HG02763 (cell line): ENCODE data around the gene YIPF3.
"Not testable (repeated sequence)": the region's sequence is repeated elsewhere in the genome, so short reads cannot be mapped to it uniquely, and the experiment has no call there.

Experiments
- ATAC-seq: cut with Tn5 transposase; IDR thresholded peaks from one replicate; pipeline ENCODE4 v1.9.1; 2021; ENCODE audit warnings: mild to moderate bottlenecking, moderate library complexity; ENCODE audit not compliant: unreplicated experiment

The YIPF3 gene

DNA sequence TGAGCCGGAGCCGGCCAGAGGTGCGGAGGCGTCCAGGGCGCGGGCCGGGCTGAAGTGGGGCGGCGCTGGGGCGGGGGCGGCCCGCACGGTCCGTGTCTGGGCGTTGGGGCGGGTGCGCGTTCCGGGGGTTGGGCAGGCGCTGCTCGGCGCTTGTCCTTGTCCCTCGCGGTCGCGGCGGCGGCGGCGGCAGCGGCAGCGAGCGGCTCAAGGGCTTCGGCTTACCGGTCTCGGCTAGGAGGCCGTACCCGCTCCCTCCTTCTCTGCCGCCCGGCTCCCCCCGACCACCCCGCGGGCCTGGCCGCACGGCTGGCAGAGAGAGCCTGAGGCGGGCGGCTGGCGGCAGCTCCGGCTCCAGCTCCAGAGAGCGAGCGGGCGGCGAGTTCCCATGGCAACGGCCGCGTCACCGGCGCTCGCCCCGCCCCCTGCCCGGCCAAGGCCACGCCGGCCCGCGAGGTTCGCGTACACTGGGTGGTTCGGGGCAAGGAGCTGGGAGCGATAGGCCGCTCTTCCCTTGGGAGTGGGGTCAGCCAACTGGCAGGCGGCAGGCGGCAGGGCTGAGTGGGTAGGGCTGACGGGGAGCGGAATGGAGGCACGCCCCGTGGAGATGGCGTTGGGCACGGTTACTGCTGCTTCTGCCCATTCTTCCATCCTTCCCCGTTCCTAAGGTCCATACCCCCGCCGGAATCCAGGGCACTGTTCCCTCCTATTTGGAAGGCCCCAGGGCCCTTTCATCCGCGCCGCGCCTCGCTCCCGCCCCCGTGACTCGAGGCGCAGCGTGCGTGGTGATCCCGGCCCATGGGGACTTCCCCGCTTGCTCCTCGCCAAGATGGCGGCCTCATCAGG, 6.5 kb downstream of the YIPF3 start, which contains the start of gene LRRC73:
Gene LRRC73, minus strand, starts transcription at position 363 of the 843 bp plus-strand sequence. CDS start 561 bp downstream, outside the sequence.
- ATAC-seq: peak; percentile 55

DNA sequence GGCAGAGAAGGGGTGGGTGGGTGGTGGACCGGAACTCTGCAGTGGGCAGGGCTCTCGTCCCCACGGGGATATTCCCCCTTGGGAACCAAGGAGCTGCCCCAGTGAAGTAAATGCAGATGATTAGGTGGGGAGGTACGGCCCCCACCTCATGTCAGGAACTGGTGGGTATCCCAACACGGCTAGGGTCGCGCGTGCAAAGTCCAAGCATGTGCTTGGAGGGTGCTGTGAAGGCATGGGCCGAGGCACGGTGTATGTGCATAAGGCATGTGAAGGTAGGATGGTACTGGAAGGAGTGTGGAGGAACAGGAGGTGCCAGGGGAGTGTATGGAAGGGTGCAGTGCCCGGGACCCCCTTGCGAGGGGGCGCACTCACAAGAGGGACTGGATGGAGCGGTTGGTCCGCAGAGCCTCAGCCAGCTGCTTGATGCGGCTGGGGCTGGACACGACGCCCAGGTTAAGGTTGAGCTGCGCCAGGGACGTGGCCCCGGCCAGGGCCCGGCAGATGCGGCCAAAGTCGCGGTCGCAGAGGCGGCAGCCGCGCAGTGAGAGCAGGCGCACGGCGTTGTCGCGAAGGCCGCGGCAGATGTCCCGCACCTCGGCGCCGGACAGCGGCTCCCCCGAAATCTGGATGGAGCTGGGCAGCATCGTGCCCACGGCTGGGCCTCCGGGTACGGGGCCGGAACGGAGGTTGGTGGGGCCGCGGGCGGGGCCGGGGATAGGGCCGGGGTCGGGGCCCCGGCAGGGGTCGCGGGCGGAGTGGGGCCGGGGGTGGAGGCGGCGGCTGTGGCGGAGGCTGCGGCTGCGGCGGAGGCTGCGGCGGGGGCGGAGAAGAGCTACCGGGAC, 7.4 kb downstream of the YIPF3 start:
- ATAC-seq: peak; percentile 2

DNA sequence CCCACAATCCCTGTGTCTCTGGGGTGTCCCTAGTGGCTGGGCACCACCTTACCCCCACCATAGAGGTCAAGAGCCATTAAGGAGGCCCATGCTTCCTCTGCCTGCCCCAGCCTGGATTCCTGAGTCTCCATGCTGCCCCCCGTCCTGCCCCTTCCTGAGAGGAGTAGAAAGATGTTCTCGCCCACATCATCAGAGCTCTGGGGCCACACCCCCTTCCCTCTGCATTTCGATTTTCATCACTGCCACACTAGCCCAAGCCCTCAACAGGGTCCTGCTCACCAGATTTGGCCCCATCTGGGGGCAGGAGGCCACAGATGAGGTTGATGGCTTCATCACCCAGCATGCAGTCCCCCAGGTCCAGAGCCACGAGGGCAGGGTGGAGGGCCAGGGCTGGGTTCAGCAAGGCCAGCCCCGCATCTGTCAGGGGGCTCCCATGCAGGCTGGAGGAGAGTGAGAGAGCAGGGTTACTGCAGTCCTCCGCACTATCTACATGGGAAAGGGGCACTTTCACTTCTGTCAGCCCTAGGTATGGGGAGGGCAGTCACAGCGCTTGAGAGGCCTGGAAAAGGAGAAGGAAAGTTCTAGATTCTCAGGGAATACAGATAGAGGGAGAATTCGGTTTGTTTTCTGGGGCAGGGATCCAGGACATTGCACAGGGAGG, 8.1 kb downstream of the YIPF3 start:
- no peak for ATAC-seq

DNA sequence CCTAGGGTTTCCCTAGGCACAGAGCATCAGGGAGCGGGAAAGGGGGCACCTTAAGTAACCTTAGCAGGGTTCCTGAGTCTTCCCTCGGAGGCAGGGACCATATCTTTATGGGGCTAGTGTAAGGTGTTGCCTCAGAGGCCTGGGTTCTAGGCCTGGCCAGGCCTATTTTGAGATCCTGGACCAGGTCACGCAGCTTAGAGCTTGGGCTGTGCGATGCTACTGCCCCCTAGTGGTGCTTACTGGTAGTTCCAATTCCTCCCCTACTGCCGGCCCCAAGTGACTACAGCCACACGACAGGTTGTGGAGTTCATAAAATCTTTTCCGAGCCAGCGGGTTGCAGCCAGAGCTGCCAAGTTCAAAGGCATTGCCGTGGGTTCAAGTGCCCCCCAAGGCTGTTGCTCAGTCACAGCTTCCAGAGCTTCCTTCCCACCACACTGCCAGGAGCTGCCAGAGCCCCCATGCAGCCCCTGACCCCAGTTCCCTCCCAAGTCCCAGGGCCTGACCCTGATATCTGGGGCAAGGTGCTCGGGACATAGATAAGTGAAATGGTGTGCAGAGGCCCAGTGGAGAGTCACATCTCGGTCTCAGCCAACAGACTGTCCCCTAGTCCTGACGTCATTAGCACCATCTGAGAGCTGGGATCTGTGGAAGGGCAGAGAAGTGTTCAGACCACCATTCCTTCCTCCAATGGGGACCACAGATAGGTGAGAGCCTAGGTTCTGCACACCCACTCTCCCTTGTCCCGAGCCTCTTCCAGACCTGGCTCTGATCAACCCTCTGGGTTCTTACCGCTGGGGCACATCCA, 9.9 kb downstream of the YIPF3 start:
- ATAC-seq: no peak

DNA sequence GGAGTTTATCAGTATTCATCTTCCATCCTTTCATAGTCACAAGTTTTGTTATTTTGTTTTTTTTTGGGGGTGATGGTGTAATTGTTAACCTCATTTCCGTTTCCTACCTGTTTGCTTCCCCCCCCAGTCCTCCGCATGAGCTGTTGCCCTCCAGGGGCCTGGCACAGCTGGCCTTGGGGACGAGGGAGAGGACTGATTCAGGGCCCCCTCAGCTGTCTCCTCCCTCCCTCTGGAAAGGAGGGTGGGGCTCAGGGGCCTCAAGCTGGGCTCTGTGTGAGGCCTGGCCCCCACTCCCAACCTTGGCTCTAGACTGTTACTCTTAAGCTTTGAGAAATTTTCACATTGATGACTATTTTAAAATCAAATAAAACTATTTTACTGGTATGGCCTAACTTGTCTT, 10.6 kb downstream of the YIPF3 start:
- ATAC-seq: no peak

DNA sequence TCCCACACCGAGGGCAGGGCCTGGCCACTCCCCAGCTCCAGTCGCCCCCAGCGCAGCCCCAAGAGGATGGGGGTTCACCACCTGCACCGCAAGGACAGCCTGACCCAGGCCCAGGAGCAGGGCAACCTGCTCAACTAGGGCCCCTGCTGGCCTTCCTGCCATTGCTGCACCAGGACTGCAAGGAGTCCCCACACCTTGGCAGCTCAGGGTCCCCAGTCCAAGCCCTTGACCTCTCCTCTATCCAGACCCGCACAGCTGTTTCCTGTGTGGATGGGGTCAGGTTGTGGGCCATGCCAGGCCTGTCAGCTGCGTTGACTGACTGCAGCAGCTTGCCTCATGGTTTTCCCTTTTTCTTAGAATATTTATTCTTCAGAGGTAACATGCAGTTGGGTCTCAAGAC, 11.0 kb downstream of the YIPF3 start:
- no peak for ATAC-seq

DNA sequence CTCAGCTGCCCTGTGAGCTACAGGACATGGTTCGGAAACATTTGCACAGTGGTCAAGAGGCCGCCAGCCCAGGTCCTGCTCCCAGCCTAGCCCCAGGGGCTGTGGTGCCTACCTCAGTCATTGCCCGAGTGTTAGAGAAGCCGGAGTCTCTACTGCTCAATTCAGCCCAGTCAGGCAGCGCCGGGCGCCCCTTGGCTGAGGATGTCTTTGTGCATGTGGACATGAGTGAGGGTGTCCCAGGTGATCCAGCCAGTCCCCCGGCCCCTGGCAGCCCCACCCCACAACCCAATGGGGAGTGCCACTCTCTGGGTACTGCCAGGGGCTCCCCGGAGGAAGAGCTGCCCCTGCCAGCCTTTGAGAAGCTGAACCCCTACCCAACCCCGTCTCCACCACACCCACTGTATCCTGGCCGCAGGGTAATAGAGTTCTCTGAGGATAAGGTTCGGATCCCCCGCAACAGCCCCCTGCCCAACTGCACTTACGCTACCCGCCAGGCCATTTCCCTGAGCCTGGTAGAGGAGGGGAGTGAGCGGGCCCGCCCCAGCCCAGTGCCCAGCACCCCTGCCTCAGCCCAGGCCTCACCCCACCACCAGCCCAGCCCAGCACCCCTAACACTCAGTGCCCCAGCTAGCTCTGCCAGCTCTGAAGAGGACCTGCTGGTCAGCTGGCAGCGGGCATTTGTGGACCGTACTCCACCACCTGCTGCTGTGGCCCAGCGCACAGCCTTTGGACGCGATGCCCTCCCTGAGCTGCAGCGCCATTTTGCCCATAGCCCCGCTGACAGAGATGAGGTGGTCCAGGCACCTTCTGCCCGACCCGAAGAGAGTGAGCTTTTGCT, 11.8 kb downstream of the YIPF3 start:
- ATAC-seq: no peak

DNA sequence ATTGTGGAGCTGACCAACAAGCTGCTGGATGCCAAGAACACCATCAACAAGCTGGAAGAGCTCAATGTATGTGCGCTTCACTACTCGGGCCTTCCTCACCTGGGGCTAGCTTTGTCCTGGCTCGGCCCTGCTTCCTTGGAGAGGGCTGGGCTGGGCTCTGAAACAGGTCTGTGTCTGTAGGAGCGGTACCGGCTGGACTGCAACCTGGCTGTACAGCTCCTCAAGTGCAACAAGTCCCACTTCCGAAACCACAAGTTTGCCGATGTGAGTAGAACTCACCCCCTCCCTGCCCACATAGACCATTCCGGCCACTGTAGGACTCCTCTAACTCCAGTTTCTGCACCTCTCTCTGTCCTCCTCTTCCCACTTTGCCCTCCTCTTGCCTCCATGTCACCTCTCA, 13.3 kb downstream of the YIPF3 start:
- ATAC-seq: no peak

DNA sequence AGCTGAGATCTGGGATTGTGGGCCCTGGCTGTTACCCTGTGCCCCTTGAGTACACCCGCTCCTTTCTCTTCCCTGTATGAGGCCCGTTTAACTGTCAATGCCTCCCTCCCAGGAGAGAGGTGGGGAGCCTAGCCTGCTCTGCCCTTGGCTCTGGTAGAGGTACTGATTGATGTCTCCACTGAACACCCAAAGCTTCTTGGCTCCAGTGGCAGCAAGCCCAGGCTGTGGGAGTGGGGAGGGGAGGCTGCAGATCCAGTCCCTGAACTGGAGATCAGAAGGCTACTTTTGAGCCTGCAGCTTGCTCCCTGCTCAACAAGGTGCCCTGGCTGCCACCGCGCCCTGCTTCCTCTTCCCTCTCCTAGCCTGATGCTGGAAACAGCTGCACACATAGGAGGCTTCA, 14.1 kb downstream of the YIPF3 start:
- ATAC-seq: no peak

DNA sequence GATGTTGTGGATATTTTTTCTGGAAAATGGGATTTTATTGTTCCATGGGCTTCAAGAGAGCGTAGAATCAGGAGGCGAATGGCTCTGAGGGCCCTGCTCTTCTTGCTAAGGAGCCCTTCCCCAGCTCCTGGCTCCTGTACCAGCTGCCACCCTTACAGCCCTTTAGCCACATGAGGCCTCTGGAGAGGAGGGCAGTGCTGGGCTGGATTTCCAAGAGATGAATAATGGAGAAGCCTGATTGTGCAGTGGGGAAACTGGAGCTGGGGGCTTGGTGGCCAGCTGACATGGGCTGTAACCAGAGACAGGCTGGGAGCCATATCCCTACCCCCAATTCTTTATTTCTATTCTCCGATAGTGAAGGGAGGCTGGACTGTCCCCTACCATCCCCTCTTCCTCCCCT, 15.8 kb downstream of the YIPF3 start:
- no peak for ATAC-seq

DNA sequence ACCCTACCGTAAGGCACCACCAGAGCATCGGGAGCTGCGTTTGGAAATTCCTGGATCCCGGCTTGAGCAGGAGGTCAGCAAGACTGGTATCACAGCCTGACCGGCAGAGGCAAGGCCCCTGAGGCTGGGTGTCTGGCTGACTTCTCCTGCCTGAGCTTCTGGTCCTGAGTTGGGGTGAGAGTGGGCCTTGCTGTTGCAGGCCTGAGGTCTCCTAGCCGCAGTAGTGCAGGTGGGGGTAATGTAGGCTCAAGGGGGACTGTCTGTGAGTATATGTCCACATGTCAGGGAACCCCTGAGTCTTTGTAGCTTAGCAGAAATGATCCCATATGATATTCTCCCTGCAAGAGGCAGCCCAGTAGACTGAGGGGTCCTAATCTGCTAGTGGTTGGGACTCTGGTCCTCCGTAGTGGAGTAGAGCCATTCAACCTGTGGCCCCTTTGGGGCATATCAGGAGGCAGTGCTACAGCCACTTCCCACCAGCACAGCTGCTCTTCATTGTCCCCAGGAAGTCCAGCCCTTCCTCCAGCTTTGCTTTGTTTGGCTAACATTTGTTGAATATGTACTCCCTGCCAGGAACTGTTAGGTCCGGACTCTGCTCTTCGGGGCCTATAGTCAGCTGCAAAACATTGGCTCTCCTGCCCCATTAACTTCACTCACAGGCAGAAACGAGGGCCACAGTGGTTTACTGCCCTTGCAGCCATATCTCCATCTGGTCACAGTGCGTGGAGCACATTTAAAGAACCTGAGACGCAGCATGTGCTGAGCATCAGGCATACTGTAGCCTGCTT, 17.5 kb downstream of the YIPF3 start:
- ATAC-seq: no peak

DNA sequence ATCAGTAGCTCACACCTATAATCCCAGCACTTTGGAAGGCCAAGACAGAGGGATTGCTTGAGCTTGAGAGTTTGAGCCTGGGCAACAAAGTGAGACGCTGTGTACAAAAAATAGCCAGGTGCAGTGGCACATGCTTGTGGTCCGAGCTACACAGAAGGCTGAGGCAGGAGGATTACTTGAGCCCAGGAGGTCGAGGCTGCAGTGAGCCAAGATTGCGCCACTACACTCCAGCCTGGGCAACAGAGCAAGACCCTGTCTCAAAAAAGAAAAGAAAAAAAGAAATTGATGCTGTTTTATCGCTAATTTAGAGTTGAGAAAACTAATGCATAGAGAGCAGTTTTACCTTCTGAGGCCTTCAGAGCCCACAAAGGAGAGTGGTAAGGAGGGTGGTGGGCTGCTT, 18.4 kb downstream of the YIPF3 start:
- ATAC-seq: not testable (repeated sequence)

DNA sequence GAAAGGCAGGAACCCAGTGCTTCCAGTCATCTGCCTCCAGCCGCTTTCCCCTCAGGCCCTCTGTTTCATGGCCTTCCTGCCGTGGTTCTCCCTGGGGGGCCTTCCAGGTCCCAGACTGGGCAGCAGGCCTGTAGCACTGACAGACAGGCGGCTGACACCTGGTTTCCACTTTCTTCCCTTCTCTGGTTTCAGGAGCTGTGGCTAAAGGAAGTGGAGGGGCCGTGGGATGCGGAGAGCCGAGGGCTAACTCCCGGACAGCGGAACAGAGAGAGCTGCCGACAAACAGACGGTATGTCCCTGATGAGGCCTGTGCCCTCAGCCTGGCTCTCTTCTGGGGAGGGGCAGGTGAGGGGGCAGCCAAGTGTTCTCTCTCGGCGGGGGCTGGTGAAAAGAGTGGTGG, 19.0 kb downstream of the YIPF3 start:
- ATAC-seq: no peak

DNA sequence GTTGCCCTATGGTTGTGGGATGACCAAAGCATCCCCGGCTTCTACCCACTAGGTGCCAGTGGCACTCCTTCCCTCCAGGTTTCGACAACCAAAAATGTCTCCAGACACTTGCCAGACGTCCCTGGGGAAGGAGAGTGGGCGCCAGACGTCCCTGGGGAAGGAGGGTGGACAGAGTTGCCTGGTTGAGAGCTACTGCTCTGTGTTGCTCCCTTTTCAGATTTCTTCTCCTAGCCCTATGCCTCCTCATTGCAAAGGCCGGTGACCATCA, 19.7 kb downstream of the YIPF3 start:
- ATAC-seq: no peak

DNA sequence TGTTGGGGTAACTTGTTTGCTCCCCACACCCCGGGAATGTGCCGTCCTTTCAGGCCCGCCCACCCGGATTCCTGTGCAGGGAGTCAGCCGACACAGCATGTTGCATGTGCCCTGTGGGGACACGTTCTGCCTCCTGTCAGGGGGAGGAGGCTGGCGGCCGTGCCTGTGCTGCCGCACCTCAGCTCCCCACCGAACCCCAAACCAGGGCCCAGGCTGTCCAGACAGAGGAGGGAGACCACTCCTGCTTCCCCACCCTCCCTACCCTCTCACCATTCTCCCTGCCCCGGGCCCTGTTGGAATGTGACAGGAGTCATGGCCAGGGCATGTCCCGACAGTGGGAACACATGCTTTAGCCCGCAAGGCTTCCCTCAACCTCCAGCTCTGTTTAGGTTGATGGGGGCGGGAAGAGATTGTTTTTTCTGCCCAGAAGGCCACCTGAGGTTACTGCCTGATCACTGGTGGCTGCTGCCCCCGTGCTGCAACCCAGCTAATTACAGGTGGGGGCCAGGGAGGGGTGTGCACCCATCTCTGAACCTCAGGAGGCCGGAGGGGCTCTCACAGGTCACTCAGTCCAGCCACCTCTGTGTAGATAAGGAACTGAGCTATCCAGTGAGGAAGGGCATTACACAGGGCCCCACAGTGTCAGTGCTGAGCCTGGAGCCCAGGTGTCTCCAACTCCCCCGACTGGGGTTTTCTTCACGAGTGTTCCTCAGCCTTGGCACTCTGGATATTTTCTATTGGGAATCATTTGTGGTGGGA, 20.2 kb downstream of the YIPF3 start:
- no peak for ATAC-seq

DNA sequence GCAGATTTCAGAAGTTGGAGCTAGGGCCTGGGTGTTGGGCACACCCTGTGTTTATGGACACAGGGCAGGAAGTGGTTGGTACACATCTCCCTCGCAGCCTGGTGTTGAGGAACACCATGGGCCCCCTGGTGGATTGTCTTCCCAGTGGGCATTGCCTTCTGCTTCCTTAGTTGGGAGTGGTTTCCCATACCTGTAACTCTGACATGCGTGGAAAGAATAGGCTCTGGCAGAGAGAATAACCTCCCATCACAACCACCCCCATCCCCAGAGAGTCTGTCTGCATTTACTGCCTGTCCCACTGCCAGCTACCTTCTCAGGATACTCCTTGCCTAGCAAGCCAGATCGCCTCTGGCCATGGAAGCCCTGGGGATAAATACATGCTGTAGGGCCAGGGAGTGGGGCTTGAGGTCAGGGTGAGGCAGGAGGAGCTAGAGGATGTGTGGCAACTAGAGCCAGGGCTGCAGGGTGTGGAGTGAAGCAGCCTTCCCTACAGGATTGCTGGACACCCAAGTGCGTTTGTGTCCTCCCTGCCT, 21.3 kb downstream of the YIPF3 start:
- no peak for ATAC-seq

DNA sequence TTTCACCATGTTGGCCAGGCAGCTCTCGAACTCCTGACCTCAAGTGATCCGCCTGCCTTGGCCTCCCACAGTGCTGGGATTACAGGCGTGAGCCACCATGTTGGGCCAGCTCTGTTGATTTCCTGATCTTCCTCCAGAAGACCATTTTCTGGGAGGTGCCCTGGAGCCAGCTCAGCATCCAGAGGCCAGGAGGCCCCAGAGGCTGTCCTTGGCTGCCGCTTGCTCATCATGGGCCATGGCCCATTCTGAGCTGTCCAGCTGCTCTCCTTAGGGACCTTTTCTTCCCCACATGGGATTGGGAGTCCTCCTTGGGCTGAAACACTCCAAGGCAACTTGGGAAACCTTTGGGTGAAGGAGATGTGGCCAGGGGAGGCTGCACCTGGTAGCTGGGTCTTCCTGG, 22.0 kb downstream of the YIPF3 start:
- no peak for ATAC-seq

DNA sequence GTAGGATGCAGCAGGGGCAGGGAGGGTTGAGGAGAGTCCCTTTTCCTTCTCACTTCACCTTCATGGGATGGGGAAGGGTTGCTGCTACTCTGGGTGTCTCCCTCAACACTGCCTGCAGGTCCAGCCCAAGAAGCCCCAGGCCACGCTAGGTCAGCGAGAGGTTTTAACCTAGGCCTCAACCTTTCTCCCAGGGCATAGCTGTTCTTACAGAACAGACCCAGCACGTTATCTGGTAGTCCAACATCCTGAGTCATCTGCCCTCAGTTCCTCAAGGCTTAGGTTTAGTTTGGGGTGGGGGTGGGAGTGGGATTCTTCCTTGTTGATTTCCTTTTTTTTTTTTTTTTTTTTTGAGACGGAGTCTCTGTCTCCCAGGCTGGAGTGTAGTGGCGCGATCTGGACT, 22.4 kb downstream of the YIPF3 start:
- ATAC-seq: no peak
